HG03520 (cell line): ENCODE results near the gene CPA5.
"Not testable (repeated sequence)": the region's sequence is repeated elsewhere in the genome, so short reads cannot be mapped to it uniquely, and the experiment has no call there.

Experiments
- ATAC-seq: cut with Tn5 transposase; IDR thresholded peaks from one replicate; pipeline ENCODE4 v1.9.1; 2021; ENCODE audit warnings: mild to moderate bottlenecking, moderate library complexity; ENCODE audit not compliant: unreplicated experiment

Gene CPA5, protein sequence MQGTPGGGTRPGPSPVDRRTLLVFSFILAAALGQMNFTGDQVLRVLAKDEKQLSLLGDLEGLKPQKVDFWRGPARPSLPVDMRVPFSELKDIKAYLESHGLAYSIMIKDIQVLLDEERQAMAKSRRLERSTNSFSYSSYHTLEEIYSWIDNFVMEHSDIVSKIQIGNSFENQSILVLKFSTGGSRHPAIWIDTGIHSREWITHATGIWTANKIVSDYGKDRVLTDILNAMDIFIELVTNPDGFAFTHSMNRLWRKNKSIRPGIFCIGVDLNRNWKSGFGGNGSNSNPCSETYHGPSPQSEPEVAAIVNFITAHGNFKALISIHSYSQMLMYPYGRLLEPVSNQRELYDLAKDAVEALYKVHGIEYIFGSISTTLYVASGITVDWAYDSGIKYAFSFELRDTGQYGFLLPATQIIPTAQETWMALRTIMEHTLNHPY

DNA sequence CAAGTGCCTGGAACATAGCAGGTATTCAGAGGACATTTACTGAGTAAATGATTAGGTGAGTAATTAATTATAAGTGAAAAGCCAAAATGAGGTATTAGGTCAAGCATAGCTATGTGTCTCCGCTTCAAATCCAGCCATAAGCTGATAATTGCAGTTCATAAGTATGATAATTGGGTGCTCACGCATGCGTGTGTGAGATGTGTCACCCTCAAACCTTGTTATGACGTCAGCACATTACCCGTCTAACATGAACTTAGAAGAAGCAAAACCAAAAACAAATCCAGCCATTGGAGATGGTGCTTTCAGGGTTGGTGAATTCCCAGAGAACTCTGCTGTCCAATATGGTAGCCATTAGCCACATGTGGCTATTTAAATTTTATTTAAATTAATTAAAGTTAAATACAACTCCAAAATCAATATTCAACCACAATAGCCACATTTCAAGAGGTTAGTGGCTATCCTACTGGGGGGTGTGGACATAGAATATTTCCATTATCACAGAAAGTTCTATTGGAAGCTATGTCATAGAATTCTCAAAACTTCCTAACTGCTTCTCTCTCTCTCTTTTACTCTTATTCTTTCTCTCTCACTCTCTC lies at the start of gene CPA5:
CPA5 (plus strand) TSS at position 546 of the 596 bp plus-strand sequence. CDS start 1,670 bp downstream, outside the sequence.
- ATAC-seq = no peak

DNA sequence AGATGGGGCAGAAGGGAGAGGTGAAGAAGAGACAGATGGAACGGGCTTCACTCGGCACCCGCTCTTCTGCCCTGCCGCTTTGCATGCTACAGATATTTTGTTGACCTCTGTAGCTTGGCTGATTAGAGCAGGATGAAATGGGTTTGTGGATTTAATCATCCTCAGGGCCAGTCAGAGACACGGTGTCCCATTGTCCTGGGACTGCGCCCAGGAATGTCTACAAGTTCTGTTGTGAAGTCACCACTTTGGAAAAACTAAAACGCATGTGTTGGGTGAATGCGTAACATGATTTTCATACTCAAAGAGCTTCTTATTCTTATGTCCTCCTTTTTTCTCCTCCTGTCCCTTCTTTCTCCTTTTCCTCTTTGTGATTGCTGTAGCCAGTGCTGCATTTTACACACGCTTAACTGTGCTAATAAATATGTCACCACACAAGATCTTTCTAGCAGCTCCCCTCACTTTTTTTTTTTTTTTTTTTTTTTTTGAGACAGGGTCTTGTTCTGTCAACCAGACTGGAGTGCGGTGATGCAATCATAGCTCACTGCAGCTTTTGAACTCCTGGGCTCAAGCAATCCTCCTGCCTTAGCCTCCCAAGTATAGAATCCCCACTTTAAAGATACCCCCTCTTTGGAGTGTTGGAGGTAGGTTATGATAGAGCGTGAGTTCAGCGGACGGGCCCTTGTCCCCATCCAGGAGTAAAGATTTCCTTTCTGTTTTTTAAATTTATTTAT lies 48.2 kb upstream of the CPA5 start:
- ATAC-seq = no peak

DNA sequence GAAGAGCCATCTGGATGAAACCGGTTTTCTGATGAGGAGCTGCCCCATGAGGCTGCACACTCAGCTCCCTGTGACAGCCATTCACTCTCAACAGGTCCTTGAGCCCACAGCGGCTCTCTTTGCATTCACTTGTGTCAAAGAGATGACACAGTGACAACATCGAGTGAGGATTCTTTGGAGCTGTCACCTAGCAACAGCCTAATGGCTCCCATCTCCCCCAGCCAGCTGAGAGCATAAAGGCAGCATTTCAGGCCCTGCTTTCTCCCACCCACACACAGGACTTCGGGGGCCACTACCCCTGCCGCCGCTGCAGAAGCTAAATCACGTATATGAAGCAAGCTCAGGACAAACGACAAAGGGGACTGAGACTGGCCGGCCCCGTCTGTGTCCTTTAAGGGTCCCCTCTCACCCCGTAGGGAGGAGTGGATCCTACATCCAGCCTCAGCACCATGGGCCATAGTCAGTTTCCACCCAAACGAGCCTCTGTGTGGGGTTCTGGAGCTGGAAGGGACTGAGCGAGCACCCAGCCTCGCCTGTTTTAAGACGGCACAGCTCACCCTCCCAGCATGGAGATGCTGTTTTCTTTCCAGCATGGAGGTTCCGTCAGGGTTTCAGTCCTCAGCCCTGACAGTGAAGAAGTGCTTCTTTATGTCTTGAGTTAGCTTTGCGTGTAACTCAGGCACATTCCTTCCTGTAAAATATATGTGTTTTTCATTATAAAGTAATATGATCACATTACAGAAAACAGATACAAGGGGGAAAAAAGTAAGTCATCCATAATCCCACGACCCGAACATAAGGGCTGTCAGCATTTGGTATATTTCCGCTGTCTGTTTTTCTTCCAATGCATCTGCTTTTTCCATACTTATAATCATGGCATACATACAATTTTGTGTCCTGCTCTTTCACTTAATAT lies 46.7 kb upstream of the CPA5 start:
- ATAC-seq = no peak

DNA sequence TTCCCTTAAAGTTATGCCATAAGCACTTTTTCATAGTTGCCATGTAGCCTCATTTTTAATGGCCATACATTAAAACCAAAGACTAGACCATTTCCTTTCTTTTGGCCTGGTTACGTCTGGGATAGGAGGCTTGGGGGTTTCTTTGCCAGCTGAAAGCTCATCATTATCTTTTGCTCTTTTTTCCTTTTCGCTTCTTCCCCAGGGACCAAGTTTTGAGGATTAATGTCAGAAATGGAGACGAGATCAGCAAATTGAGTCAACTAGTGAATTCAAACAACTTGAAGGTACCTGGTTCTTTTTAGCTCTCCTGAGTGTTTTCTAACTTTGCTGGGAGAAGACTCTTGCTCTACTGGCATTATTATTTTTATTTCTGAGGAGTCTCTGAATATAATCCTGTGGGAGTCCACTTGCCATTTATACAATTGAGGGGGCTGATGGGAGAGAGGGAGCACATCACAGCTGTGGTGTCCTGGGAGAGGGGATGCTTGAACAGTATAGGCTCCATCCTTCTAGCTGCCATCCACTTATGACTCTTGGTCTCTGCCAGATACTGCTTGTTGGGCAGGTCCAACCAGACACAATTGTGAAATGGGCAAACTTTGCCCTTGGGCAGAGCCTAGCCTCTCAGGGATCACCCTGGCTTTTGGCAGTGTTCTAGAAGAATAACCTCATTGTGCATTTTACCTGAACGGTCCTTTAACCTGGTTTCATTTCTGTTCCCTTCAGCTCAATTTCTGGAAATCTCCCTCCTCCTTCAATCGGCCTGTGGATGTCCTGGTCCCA lies 45.9 kb upstream of the CPA5 start:
- no peak for ATAC-seq

DNA sequence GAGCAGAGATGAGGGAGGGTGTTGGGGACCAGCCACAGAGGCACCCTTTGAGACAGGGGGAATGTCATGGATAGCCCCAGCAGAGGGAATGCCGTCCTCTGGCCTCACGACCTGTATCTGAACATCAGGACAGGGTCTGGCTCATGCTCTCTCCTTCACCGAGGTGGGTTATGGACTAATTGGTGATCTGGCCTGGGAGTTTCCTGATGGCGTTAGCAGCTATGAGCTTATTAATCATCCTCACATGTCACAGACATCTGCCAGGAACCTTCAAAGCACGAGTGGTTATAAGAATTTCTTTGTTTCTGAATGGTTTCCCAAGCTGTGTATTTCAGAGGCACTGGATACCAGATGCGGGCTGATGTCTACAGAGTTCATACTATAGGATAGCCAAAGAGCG lies 44.8 kb upstream of the CPA5 start:
- ATAC-seq = no peak

DNA sequence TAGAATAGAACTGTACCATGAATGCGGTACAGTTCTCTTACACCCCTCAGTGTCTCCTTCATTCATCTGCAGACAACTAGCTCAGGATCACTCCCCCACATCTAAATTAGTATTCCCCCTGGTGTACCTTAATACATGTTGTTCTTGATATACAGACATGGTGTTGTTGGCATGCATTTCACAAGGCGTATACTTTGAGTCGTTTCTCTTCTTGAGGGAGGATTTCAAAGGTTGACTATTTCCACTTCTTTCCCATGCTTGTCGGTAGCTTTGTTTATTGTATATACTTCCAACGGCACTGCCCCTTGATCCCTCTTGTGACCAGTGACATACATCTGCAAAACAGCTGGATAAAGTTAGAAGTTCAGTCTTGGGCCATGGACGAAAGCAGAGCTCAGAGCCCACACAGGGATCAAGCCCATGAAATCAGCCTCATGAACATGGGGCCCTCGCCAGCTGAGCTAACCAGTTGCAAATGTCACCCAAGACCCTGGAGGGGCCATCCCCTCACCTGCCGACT lies 43.1 kb upstream of the CPA5 start:
- ATAC-seq = no peak

DNA sequence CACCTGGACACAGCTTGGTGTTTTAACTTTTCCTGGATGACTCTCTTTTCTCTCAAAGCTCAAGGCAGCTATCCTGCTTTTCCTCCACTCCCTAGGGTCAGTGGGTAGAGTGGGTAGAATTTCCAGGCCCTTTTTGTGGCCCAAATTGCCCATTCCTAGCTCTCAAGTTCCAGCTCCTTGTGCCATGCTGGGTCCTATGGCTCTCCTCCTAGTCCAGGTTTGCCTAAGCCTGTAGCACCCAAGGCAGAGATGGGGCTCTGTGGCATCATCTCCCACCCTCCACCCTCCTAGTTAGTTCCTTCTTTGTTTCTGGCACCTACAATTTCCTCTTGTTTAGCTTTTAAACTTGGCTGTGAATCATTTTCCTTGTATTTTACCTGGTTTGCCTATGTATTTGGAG lies 42.0 kb upstream of the CPA5 start:
- no peak for ATAC-seq

DNA sequence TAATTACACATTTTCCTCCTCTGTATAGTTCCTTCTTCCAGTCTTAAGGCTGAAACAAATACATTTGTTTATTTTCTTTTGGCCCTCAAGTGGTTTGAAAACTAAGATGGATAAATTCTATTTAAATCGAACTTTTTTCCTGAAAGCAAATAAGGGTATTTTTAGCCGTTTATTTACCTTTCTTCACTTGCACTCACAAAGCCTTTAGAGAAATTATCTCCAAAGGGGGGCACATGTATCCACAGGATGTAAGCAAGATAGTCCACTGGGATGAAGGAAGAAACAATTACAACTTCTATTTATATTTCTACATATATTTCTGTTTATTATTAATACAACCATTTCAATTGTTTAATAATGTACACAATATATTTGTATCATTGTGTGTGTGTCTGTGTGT lies 41.5 kb upstream of the CPA5 start:
- no peak for ATAC-seq

DNA sequence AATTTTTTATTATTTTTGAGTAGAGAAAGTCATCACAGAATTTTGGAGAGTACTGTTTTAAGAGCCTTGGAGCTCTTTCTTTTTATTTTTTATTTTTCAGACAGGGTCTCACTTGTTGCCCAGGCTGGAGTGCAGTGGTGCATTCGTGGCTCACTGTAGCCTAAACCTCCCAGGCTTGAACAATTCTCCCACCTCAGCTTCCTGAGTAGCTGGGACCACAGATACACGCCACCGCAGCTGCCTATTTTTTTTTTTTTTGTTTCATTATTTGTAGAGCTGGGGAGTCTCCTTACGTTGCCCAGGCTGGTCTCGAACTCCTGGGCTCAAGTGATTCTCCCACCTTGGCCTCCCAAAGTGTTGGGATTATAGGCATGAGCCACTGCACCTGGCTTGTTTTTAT lies 41.1 kb upstream of the CPA5 start:
- no peak for ATAC-seq

DNA sequence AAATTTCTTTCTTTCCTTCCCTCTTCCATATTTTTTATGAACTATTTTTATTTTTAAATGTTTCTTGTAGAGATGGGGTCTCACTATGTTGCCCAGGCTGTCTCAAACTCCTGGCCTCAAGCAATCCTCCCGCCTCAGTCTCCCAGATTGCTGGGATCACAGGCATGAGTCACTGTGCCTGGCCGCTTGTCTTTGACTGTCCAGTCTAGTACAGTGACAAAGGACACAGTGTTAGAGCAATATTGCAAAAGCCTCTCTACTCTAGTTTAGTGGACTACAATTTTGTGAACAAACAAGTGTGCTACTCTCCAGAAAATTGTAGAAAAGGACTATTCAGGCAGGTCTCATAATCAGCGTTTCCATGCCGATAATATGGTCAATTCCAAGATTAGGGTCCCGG lies 40.6 kb upstream of the CPA5 start:
- no peak for ATAC-seq

DNA sequence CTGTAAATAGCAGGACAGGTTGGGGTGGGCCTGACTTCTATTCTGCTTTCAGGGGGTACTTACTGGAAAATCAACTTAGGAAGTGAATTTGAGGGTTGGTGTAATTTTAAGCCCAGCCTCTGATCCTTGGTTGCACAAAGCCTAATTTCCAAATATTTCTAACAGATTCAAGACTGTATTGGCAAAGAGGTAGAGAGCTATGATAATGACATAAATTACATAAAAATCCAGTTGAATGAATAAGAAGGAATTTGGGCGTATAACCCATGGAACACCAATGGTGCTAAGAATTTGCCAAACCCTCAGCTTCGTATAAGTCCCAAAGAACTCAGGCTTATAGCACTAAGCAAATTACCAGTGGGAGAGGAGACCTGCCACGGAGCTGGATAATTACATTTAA lies 39.7 kb upstream of the CPA5 start:
- ATAC-seq = no peak

DNA sequence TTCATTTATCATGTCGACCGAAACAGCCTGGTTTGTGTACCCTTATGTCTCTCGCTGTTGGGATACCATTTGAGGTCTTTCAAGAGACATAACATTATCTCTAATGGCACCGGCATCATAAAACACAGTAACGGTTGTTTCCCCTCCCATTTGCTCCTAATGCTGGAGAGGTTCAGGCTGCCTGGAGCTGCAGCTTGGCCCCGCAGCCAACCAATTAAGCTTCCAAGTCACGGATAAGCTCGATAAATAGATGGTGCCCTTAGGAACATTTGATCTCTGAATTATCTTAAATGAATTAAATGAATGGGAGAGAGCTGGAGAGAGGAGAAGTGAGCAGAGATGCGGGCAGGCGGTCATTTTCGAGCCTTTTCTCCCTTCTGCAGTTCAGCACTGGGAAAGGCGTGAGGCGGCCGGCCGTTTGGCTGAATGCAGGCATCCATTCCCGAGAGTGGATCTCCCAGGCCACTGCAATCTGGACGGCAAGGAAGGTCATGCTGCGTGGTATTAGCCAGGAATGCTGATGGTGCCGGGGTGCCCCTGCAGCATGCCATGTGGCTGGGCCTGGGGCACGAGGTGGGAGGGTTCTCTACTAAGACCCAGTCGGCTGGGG lies 39.1 kb upstream of the CPA5 start:
- ATAC-seq = no peak

DNA sequence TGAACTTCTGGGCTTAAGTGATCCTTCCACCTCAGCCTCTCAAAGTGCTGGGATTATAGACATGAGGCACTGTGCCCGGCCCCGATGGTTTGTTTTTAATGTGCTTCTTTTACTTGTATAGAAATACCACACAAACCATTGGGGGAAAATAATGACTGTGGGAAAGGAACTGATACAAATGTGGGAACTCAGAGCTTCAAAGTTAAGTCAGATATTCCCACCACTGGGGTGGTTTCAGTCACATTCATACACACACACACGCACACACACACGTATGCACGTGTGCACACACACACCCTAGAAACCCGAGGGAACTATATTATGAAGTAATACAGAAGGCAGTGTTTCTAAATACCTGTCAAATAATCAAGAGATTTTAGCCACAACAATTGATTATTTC lies 34.6 kb upstream of the CPA5 start:
- ATAC-seq = no peak

DNA sequence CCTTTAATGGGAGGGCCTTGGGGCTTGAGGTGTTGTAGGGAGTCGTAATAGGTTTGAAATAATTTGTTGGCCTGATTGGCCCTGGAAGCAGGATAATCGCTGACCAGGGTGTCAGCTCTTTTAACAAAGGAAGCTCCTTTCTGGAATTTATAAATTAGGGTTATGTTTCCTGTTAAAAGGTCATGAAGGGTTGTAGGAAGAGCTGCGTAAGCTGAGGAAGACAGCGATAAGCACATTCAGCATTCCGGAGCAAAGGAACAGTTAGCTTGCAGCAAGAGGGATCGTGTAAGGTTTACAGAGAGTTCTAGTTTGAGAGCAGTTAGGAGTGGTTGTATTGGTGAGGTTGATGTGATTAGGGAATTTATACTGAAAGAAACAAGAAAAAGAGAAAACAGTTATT lies 30.3 kb upstream of the CPA5 start:
- ATAC-seq = no peak

DNA sequence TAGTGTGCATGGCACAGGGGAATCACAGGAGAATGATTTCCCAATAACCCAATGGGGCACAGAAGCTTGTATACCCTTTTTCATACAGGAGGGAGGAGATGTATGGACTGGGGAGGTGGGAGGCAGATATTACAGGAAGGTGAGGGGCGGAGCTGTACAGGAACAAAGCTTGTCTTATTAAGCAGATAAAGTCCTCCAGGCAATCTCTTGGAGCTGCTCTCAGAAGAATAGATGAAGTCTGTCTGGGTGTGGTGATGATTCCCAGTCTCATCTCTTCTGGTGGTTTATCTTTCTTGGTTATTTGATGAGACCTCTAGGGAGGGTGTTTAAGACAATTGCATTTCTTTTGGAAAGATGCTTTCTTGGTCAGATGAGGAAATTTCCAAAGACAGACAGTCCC lies 25.1 kb upstream of the CPA5 start:
- ATAC-seq = no peak

DNA sequence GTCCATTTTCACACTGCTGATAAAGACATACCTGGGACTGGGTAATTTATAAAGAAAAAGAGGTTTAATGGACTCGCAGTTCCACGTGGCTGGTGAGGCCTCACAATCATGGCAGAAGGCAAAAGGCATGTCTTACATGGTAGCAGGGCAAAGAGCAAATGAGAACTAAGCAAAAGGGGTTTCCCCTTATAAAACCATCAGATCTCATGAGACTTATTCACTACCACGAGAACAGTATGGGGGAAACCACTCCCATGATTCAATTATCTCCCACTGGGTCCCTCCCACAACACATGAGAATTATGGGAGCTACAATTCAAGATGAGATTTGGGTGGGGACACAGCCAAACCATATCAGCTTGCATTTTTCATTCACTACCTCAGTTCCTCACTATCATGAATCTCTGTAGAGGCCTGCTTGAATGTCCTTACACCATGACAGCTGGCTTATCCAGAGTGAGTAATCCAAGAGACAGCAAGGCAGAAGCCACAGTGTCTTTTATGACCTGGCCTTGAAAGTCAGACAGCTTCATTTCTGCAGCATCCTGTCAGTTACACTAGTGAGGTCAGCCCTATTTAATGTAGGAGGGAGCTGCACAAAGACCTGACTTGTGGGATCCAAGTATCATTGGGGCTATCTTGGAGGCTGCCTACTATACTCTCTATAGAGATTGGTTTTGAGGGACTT lies 22.9 kb upstream of the CPA5 start:
- ATAC-seq = not testable (repeated sequence)

DNA sequence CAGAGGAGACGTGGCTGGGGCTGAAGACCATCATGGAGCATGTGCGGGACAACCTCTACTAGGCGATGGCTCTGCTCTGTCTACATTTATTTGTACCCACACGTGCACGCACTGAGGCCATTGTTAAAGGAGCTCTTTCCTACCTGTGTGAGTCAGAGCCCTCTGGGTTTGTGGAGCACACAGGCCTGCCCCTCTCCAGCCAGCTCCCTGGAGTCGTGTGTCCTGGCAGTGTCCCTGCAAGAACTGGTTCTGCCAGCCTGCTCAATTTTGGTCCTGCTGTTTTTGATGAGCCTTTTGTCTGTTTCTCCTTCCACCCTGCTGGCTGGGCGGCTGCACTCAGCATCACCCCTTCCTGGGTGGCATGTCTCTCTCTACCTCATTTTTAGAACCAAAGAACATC lies 22.0 kb upstream of the CPA5 start:
- no peak for ATAC-seq

DNA sequence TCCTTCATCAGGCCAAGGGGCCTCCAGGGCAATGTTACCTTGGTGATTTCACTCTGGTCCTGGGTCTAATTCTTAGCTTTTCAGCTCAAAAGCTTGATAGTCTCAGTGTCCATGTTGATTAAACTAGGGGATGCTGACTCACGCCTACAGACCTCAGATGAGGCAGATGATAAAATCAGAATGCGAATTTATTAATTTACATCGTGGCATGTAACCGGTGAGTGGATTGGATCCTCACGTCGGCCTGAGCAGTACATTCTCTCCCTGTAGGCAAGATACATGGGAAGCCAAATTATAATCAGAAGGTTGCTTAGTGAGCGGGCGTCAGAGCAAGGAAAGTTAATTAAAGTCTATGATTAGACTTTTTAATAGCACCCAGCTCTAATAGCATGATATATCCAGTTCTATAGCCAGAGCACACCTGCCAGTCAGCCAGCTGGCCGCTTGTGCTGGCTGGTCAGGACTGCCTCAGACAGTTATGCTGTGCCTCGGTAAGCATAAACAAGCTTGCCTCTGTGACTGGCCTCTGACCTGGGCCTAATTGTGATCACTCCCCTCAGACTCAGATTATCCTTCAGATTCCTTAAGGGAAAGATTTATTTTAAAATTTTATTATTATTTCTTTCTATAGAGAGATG lies 20.2 kb upstream of the CPA5 start:
- ATAC-seq = no peak
